ENCODE data around the gene CIBAR2. TPM values are rescaled to one million over a fixed set of nuclear protein-coding genes. Genes with fewer than 3 reads are reported as not detected.

Gene CIBAR2
- total and polyA plus RNA-seq, 2 experiments from 2014 or later: not detected

DNA sequence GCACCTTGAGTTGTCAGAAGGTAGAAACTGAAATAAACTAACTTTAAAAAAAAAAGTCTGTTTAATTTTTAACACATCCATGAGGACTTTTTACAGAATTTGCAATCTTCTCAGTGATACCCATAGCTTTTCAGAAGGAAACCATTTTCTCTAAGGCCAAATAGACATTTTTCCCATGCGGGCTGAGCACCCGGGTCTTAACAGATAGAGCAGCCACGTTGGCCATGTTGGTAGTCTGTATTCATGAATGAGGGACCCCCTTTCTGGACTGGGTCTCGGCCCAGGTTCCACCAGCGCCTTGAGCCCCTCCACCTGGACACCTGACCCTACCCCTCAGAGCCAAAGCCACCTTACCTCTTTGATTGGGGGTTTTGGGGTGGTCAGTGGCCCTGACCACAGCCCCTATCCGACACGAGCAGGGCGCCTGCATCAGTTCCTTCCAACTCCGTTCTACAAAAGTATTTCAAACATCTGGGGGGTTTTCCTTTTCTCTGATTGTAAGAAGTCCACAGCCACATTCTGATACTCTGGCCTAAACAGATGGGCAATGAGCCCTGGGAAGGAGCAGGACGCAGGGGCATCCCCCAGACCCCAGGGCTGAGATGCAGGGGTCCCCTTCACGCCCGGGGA, 18.0 kb downstream of the CIBAR2 start (continued):
- TF ChIP-seq, protein P1, sequence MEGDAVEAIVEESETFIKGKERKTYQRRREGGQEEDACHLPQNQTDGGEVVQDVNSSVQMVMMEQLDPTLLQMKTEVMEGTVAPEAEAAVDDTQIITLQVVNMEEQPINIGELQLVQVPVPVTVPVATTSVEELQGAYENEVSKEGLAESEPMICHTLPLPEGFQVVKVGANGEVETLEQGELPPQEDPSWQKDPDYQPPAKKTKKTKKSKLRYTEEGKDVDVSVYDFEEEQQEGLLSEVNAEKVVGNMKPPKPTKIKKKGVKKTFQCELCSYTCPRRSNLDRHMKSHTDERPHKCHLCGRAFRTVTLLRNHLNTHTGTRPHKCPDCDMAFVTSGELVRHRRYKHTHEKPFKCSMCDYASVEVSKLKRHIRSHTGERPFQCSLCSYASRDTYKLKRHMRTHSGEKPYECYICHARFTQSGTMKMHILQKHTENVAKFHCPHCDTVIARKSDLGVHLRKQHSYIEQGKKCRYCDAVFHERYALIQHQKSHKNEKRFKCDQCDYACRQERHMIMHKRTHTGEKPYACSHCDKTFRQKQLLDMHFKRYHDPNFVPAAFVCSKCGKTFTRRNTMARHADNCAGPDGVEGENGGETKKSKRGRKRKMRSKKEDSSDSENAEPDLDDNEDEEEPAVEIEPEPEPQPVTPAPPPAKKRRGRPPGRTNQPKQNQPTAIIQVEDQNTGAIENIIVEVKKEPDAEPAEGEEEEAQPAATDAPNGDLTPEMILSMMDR (conservative IDR thresholded peaks at IDR 0.05; ENCODE audit: low read depth in 2 of 2): no peak
- TF ChIP-seq JUNB (IDR thresholded peaks at IDR 0.05; ENCODE audit: unreplicated experiment): no peak
- TF ChIP-seq, protein P2, sequence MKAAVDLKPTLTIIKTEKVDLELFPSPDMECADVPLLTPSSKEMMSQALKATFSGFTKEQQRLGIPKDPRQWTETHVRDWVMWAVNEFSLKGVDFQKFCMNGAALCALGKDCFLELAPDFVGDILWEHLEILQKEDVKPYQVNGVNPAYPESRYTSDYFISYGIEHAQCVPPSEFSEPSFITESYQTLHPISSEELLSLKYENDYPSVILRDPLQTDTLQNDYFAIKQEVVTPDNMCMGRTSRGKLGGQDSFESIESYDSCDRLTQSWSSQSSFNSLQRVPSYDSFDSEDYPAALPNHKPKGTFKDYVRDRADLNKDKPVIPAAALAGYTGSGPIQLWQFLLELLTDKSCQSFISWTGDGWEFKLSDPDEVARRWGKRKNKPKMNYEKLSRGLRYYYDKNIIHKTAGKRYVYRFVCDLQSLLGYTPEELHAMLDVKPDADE (IDR thresholded peaks at IDR 0.05): no peak

DNA sequence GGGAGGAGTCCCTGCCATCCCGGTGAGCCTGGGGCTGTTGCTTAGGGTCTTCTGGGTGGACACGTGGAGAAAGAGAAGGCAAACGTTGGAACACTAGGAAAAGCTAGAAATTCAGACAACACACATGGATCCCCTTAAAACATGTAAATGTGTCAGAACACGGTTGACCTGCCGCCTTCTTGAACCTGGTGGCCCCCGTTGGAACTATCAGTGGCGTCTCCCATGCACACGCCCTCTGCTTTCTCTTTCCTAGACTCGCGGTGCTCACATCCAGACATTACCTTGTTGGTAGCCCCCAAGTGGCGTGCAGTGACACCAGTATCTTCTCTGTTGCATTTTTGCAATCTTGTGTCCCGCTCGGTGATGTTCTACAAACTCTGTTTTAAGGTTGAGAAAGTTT, 18.6 kb downstream of the CIBAR2 start:
- ATAC-seq: no peak
- peaks cover 5% of the 10 kb centered on the region for H3K27me3 Mint-ChIP-seq (ENCODE audit: insufficient read depth, low read depth, poor library complexity)
- TF ChIP-seq EZH2 (IDR thresholded peaks at IDR 0.05; ENCODE audit: low read depth, unreplicated experiment) (no peak), CREB1 (CRISPR knock-in tag; IDR thresholded peaks at IDR 0.05; ENCODE audit: low read depth) (no peak), JUNB (IDR thresholded peaks at IDR 0.05; ENCODE audit: unreplicated experiment) (no peak), EZH2phosphoT487 (IDR thresholded peaks at IDR 0.05; ENCODE audit: unreplicated experiment) (no peak), NANOG (IDR thresholded peaks at IDR 0.05; ENCODE audit: borderline replicate concordance) (no peak)
- TF ChIP-seq, protein P3, sequence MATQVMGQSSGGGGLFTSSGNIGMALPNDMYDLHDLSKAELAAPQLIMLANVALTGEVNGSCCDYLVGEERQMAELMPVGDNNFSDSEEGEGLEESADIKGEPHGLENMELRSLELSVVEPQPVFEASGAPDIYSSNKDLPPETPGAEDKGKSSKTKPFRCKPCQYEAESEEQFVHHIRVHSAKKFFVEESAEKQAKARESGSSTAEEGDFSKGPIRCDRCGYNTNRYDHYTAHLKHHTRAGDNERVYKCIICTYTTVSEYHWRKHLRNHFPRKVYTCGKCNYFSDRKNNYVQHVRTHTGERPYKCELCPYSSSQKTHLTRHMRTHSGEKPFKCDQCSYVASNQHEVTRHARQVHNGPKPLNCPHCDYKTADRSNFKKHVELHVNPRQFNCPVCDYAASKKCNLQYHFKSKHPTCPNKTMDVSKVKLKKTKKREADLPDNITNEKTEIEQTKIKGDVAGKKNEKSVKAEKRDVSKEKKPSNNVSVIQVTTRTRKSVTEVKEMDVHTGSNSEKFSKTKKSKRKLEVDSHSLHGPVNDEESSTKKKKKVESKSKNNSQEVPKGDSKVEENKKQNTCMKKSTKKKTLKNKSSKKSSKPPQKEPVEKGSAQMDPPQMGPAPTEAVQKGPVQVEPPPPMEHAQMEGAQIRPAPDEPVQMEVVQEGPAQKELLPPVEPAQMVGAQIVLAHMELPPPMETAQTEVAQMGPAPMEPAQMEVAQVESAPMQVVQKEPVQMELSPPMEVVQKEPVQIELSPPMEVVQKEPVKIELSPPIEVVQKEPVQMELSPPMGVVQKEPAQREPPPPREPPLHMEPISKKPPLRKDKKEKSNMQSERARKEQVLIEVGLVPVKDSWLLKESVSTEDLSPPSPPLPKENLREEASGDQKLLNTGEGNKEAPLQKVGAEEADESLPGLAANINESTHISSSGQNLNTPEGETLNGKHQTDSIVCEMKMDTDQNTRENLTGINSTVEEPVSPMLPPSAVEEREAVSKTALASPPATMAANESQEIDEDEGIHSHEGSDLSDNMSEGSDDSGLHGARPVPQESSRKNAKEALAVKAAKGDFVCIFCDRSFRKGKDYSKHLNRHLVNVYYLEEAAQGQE (IDR thresholded peaks at IDR 0.05; ENCODE audit: unreplicated experiment): no peak
- TF ChIP-seq, protein P1 (conservative IDR thresholded peaks at IDR 0.05; ENCODE audit: low read depth in 2 of 2): no peak
- TF ChIP-seq, protein P4, sequence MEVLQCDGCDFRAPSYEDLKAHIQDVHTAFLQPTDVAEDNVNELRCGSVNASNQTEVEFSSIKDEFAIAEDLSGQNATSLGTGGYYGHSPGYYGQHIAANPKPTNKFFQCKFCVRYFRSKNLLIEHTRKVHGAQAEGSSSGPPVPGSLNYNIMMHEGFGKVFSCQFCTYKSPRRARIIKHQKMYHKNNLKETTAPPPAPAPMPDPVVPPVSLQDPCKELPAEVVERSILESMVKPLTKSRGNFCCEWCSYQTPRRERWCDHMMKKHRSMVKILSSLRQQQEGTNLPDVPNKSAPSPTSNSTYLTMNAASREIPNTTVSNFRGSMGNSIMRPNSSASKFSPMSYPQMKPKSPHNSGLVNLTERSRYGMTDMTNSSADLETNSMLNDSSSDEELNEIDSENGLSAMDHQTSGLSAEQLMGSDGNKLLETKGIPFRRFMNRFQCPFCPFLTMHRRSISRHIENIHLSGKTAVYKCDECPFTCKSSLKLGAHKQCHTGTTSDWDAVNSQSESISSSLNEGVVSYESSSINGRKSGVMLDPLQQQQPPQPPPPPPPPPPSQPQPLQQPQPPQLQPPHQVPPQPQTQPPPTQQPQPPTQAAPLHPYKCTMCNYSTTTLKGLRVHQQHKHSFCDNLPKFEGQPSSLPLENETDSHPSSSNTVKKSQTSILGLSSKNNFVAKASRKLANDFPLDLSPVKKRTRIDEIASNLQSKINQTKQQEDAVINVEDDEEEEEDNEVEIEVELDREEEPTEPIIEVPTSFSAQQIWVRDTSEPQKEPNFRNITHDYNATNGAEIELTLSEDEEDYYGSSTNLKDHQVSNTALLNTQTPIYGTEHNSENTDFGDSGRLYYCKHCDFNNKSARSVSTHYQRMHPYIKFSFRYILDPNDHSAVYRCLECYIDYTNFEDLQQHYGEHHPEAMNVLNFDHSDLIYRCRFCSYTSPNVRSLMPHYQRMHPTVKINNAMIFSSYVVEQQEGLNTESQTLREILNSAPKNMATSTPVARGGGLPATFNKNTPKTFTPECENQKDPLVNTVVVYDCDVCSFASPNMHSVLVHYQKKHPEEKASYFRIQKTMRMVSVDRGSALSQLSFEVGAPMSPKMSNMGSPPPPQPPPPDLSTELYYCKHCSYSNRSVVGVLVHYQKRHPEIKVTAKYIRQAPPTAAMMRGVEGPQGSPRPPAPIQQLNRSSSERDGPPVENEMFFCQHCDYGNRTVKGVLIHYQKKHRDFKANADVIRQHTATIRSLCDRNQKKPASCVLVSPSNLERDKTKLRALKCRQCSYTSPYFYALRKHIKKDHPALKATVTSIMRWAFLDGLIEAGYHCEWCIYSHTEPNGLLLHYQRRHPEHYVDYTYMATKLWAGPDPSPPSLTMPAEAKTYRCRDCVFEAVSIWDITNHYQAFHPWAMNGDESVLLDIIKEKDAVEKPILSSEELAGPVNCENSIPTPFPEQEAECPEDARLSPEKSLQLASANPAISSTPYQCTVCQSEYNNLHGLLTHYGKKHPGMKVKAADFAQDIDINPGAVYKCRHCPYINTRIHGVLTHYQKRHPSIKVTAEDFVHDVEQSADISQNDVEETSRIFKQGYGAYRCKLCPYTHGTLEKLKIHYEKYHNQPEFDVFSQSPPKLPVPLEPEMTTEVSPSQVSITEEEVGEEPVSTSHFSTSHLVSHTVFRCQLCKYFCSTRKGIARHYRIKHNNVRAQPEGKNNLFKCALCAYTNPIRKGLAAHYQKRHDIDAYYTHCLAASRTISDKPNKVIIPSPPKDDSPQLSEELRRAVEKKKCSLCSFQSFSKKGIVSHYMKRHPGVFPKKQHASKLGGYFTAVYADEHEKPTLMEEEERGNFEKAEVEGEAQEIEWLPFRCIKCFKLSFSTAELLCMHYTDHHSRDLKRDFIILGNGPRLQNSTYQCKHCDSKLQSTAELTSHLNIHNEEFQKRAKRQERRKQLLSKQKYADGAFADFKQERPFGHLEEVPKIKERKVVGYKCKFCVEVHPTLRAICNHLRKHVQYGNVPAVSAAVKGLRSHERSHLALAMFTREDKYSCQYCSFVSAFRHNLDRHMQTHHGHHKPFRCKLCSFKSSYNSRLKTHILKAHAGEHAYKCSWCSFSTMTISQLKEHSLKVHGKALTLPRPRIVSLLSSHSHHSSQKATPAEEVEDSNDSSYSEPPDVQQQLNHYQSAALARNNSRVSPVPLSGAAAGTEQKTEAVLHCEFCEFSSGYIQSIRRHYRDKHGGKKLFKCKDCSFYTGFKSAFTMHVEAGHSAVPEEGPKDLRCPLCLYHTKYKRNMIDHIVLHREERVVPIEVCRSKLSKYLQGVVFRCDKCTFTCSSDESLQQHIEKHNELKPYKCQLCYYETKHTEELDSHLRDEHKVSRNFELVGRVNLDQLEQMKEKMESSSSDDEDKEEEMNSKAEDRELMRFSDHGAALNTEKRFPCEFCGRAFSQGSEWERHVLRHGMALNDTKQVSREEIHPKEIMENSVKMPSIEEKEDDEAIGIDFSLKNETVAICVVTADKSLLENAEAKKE (CRISPR knock-in tag; IDR thresholded peaks at IDR 0.05): no peak

More for the DNA sequence above, 18.6 kb downstream of the CIBAR2 start:
- Mint-ChIP-seq H3K4me3 (no peak overlapping the region), H3K27ac (no peak overlapping the region), H3K9me3 (no peaks in the 10 kb centered on the region), H3K4me1 (peaks cover 9% of the 10 kb centered on the region; the same call in 2 of the 3 replicates), H3K36me3 (ENCODE audit: low read depth) (no peaks in the 10 kb centered on the region)
- H3K27ac ChIP-seq (ENCODE audit: low read depth): no peak overlapping the region
- no peak overlapping the region for H3K4me3 ChIP-seq
- no peaks in the 10 kb centered on the region for H3F3A ChIP-seq (replicated peaks; ENCODE audit: low read depth)
- H3K4me2 ChIP-seq: no peak overlapping the region
- no peak overlapping the region for H2AFZ ChIP-seq
- no peaks in the 10 kb centered on the region for H3K79me2 ChIP-seq (replicated peaks; ENCODE audit: insufficient read depth)
- H3K4me1 ChIP-seq (ENCODE audit: insufficient read depth): 0 out of 2 replicates have a peak, but pooled peaks cover 3% of the 10 kb centered on the region
- no peaks in the 10 kb centered on the region for H3K36me3 ChIP-seq (ENCODE audit: insufficient read depth)
- H3K9me2 ChIP-seq (ENCODE audit: insufficient read depth): no peaks in the 10 kb centered on the region
- DNase-seq (ENCODE audit: low spot score): no peak
- no peaks in the 10 kb centered on the region for H3K27me3 ChIP-seq (ENCODE audit: insufficient read depth)
- H4K20me1 ChIP-seq (replicated peaks; ENCODE audit: insufficient read depth): no peaks in the 10 kb centered on the region
